HepG2 (cell line): ENCODE data around the gene PP2D1. TPM values are rescaled to one million over a fixed set of nuclear protein-coding genes. Genes with fewer than 3 reads are reported as not detected.
A peak's percentile ranks its signal among the peaks of the same experiment; 100 is the strongest.

ENCODE experiments used
- ATF1 ChIP-seq: IDR thresholded peaks from 2 replicates; pipeline ENCODE4 v1.6.1; 2016; ENCODE audit warnings: mild to moderate bottlenecking, control low read depth
- ATF4 ChIP-seq, 2 experiments: fragments of 450-650 bp in 1 of 2; sonication (generic) in 1 of 2; formaldehyde crosslinking; IDR thresholded peaks; 2 replicates each; pipeline versions ENCODE4 v1.5.0 to v1.8.0; 2020 to 2022; ENCODE audit warnings: mild to moderate bottlenecking in 1 of 2, missing genetic modification reagents in 1 of 2
- CBX1 ChIP-seq: IDR thresholded peaks from one replicate; pipeline ENCODE4 v1.6.1; 2016; ENCODE audit warnings: antibody characterized with exemption, low read depth
- EED ChIP-seq: sonication (generic); formaldehyde crosslinking; IDR thresholded peaks from 2 replicates; pipeline ENCODE4 v1.5.0; 2020; ENCODE audit warnings: mild to moderate bottlenecking, missing genetic modification reagents
- GABPA ChIP-seq, 2 experiments: IDR thresholded peaks; 2 replicates each; pipeline ENCODE4 v1.6.1; 2011 to 2016; ENCODE audit warnings: low read depth in 2 of 2, low read length in 1 of 2, missing biosample characterization in 1 of 2, missing genetic modification characterization in 1 of 2
- GATAD2A ChIP-seq: IDR thresholded peaks from 2 replicates; pipeline ENCODE4 v1.6.1; 2016
- JDP2 ChIP-seq: sonication (generic); formaldehyde crosslinking; IDR thresholded peaks from 2 replicates; pipeline ENCODE4 v1.8.1; 2022; ENCODE audit warnings: missing genetic modification reagents, borderline replicate concordance
- KAT8 ChIP-seq: IDR thresholded peaks from 2 replicates; pipeline ENCODE4 v1.6.1; 2016; ENCODE audit warnings: missing genetic modification reagents, missing compliant biosample characterization
- MAZ ChIP-seq, 2 experiments: sonication (generic) in 1 of 2; formaldehyde crosslinking in 1 of 2; IDR thresholded peaks; 2 replicates each; pipeline versions ENCODE4 v1.5.0 to v1.6.1; 2012 to 2020; ENCODE audit warnings: low read depth in 2 of 2, mild to moderate bottlenecking in 2 of 2, borderline replicate concordance in 1 of 2, improper control_type of control experiment in 1 of 2, low read length in 1 of 2, missing genetic modification reagents in 1 of 2, moderate library complexity in 1 of 2
- MEIS2 ChIP-seq: sonication (generic); formaldehyde crosslinking; IDR thresholded peaks from 2 replicates; pipeline ENCODE4 v1.9.0; 2021; ENCODE audit warnings: mild to moderate bottlenecking, missing genetic modification reagents
- MTA1 ChIP-seq: sonication (generic); formaldehyde crosslinking; IDR thresholded peaks from 2 replicates; pipeline ENCODE4 v1.4.0; 2020; ENCODE audit warnings: missing genetic modification reagents, mild to moderate bottlenecking, borderline replicate concordance
- NCOA5 ChIP-seq: sonication (generic); formaldehyde crosslinking; IDR thresholded peaks from 2 replicates; pipeline ENCODE4 v1.4.0; 2020; ENCODE audit warnings: missing genetic modification reagents
- ONECUT2 ChIP-seq: sonication (generic); formaldehyde crosslinking; IDR thresholded peaks from 2 replicates; pipeline ENCODE4 v1.4.0; 2020; ENCODE audit warnings: missing genetic modification reagents
- SNRNP70 ChIP-seq: fragments of 200-400 bp; formaldehyde crosslinking; IDR thresholded peaks from 2 replicates; pipeline ENCODE4 v1.6.1; 2017; ENCODE audit warnings: mild to moderate bottlenecking, low read depth, low read length, moderate library complexity
- SP4 ChIP-seq: sonication (generic); formaldehyde crosslinking; IDR thresholded peaks from 2 replicates; pipeline ENCODE4 v1.8.1; 2023; ENCODE audit warnings: mild to moderate bottlenecking, missing genetic modification reagents
- U2AF1 ChIP-seq: fragments of 200-400 bp; formaldehyde crosslinking; optimal IDR thresholded peaks from 2 replicates; pipeline ENCODE3; 2017; ENCODE audit warnings: mild to moderate bottlenecking, low read depth, low read length
- ZBTB21 ChIP-seq: sonication (generic); formaldehyde crosslinking; IDR thresholded peaks from 2 replicates; pipeline ENCODE4 v1.4.0; 2020; ENCODE audit warnings: missing genetic modification reagents
- ZFY ChIP-seq: sonication (generic); formaldehyde crosslinking; IDR thresholded peaks from 2 replicates; pipeline ENCODE4 v1.4.0; 2020; ENCODE audit warnings: missing genetic modification reagents
- ZIK1 ChIP-seq: sonication (generic); formaldehyde crosslinking; IDR thresholded peaks from 2 replicates; pipeline ENCODE4 v1.5.0; 2020; ENCODE audit warnings: mild to moderate bottlenecking, low read depth, missing genetic modification reagents, borderline replicate concordance
- ZMYM2 ChIP-seq: sonication (generic); formaldehyde crosslinking; IDR thresholded peaks from 2 replicates; pipeline ENCODE4 v1.8.0; 2022; ENCODE audit warnings: mild to moderate bottlenecking, missing genetic modification reagents
- ZNF296 ChIP-seq: sonication (generic); formaldehyde crosslinking; conservative IDR thresholded peaks from 2 replicates; pipeline ENCODE4 v1.5.0; 2020; ENCODE audit warnings: mild to moderate bottlenecking, missing genetic modification reagents
- ZNF510 ChIP-seq: sonication (generic); formaldehyde crosslinking; IDR thresholded peaks from 2 replicates; pipeline ENCODE4 v1.4.0; 2020; ENCODE audit warnings: low read depth, mild to moderate bottlenecking, missing genetic modification reagents
- polyA plus RNA-seq, 8 experiments: library from polyadenylated mRNA; depleted of rRNA in 3 of 8; stranded (reverse) in 7 of 8; unstranded in 1 of 8; fragments of >200 nt; fragmentation: Illumina TruSeq in 4 of 8; extraction: Trizol in 4 of 8; gene quantifications; 2 replicates each; pipeline versions ENCODE4 v1.2.1 to v1.2.3, GENCODE V29; 2011 to 2016; ENCODE audit warnings: low read depth in 4 of 8, missing spikeins in 1 of 8, mixed read lengths in 1 of 8; ENCODE audit not compliant: insufficient read depth in 1 of 8
- total RNA-seq, 5 experiments: library from RNA; depleted of rRNA; stranded (reverse); fragments of >200 nt; fragmentation: Illumina TruSeq; extraction: Trizol; gene quantifications; 2 replicates each; pipeline ENCODE4 v1.2.3, GENCODE V29; 2016; ENCODE audit warnings: low read depth in 1 of 5
- TF ChIP-seq, protein P1 (sequence below): sonication (generic); formaldehyde crosslinking; IDR thresholded peaks from 2 replicates; pipeline ENCODE4 v1.8.0; 2022; ENCODE audit warnings: mild to moderate bottlenecking, missing genetic modification reagents; ENCODE audit not compliant: insufficient replicate concordance
- TF ChIP-seq, protein P2 (sequence below): sonication (generic); formaldehyde crosslinking; conservative IDR thresholded peaks from 2 replicates; pipeline ENCODE4 v1.4.0; 2020; ENCODE audit warnings: mild to moderate bottlenecking, missing genetic modification reagents, moderate library complexity

PP2D1 gene
- total and polyA plus RNA-seq, 2 of the 13 experiments (the other 11 are each of a cell fraction or from before 2014, with no cell fraction given), result not detected

GRCh38 chr3:19946832-19947548 lies 65.1 kb downstream of the PP2D1 start, which contains the start of gene RAB5A (continued):
- TF ChIP-seq ATF1 (peak; percentile 90), MAZ (IDR thresholded peaks at IDR 0.05; ENCODE audit: borderline replicate concordance, low read depth, low read length) (peak; percentile 76; the same call in 1 of the 2 replicates), MAZ (CRISPR knock-in tag; IDR thresholded peaks at IDR 0.05; ENCODE audit: low read depth) (peak; percentile 61), EED (CRISPR knock-in tag) (no peak), ZNF296 (no peak), GABPA (IDR thresholded peaks at IDR 0.05; ENCODE audit: low read depth, low read length) (peak; percentile 94), GABPA (CRISPR knock-in tag; IDR thresholded peaks at IDR 0.05; ENCODE audit: low read depth) (peak; percentile 96), JDP2 (CRISPR knock-in tag) (no peak), KAT8 (peak; percentile 94), ZNF510 (0 out of 2 replicates have a peak, but pooled peaks have one; percentile 44), ZIK1 (CRISPR knock-in tag) (no peak; the same call in 1 of the 2 replicates), SP4 (CRISPR knock-in tag) (peak; percentile 46; the same call in 1 of the 2 replicates), ZFY (CRISPR knock-in tag) (peak; percentile 83), SNRNP70 (no peak), ONECUT2 (CRISPR knock-in tag) (no peak), ZBTB21 (CRISPR knock-in tag) (peak; percentile 95), ATF4 (CRISPR knock-in tag; IDR thresholded peaks at IDR 0.05) (0 out of 4 replicates have a peak, but pooled peaks of 1 of the 2 experiments have one; percentile 39), GATAD2A (CRISPR knock-in tag) (peak; percentile 57), MTA1 (CRISPR knock-in tag) (no peak), MEIS2 (0 out of 2 replicates have a peak, but pooled peaks have one; percentile 34), NCOA5 (CRISPR knock-in tag) (no peak), CBX1 (peak; percentile 45), U2AF1 (peak; percentile 41), ZMYM2 (CRISPR knock-in tag) (0 out of 2 replicates have a peak, but pooled peaks have one; percentile 10)
- TF ChIP-seq, protein P1, sequence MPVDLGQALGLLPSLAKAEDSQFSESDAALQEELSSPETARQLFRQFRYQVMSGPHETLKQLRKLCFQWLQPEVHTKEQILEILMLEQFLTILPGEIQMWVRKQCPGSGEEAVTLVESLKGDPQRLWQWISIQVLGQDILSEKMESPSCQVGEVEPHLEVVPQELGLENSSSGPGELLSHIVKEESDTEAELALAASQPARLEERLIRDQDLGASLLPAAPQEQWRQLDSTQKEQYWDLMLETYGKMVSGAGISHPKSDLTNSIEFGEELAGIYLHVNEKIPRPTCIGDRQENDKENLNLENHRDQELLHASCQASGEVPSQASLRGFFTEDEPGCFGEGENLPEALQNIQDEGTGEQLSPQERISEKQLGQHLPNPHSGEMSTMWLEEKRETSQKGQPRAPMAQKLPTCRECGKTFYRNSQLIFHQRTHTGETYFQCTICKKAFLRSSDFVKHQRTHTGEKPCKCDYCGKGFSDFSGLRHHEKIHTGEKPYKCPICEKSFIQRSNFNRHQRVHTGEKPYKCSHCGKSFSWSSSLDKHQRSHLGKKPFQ (CRISPR knock-in tag), result peak; percentile 20
- TF ChIP-seq, protein P2, sequence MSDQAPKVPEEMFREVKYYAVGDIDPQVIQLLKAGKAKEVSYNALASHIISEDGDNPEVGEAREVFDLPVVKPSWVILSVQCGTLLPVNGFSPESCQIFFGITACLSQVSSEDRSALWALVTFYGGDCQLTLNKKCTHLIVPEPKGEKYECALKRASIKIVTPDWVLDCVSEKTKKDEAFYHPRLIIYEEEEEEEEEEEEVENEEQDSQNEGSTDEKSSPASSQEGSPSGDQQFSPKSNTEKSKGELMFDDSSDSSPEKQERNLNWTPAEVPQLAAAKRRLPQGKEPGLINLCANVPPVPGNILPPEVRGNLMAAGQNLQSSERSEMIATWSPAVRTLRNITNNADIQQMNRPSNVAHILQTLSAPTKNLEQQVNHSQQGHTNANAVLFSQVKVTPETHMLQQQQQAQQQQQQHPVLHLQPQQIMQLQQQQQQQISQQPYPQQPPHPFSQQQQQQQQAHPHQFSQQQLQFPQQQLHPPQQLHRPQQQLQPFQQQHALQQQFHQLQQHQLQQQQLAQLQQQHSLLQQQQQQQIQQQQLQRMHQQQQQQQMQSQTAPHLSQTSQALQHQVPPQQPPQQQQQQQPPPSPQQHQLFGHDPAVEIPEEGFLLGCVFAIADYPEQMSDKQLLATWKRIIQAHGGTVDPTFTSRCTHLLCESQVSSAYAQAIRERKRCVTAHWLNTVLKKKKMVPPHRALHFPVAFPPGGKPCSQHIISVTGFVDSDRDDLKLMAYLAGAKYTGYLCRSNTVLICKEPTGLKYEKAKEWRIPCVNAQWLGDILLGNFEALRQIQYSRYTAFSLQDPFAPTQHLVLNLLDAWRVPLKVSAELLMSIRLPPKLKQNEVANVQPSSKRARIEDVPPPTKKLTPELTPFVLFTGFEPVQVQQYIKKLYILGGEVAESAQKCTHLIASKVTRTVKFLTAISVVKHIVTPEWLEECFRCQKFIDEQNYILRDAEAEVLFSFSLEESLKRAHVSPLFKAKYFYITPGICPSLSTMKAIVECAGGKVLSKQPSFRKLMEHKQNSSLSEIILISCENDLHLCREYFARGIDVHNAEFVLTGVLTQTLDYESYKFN (CRISPR knock-in tag), result peak; percentile 35; the same call in 1 of the 2 replicates
